ENCODE data around the gene PEX5L.

- no peak for TF ChIP-seq POLR2A (IDR thresholded peaks at IDR 0.05)
- TF ChIP-seq CTCF (IDR thresholded peaks at IDR 0.05), result no peak
Measured at GRCh38 chr3:179887295-179887943, 149.3 kb downstream of the PEX5L start.
